ENCODE results near the gene CATSPERE. TPM values are rescaled to one million over a fixed set of nuclear protein-coding genes. Genes with fewer than 3 reads are reported as not detected.
A peak's percentile ranks its signal among the peaks of the same experiment; 100 is the strongest.
"Not testable (repeated sequence)": the region's sequence is repeated elsewhere in the genome, so short reads cannot be mapped to it uniquely, and the experiment has no call there.

The CATSPERE gene
- total RNA-seq, 2 experiments from 2014 or later = 0.17 TPM

GRCh38 chr1:244576259-244576892, 115.3 kb downstream of the CATSPERE start:
- Mint-ChIP-seq H3K36me3 (ENCODE audit: low read depth) (peaks cover 15% of the 10 kb centered on the region), H3K27ac (no peak overlapping the region), H3K4me1 (ENCODE audit: low read depth) (no peaks in the 10 kb centered on the region), H3K9me3 (peaks cover 33% of the 10 kb centered on the region), H3K27me3 (ENCODE audit: low read depth) (no peaks in the 10 kb centered on the region), H3K4me3 (no peak overlapping the region)
- intact Hi-C loops (cut with micrococcal nuclease) = no loop called here
- no peak for DNase-seq
- CTCF ChIA-PET = no interaction called here

GRCh38 chr1:244578205-244578604, 117.1 kb downstream of the CATSPERE start:
- H3K4me1 Mint-ChIP-seq (ENCODE audit: low read depth); H3K4me3 Mint-ChIP-seq; CTCF ChIA-PET; H3K27me3 Mint-ChIP-seq (ENCODE audit: low read depth); H3K27ac Mint-ChIP-seq; DNase-seq; intact Hi-C loops (cut with micrococcal nuclease): not testable (repeated sequence)
- H3K9me3 Mint-ChIP-seq = peaks cover 30% of the 10 kb centered on the region
- H3K36me3 Mint-ChIP-seq (ENCODE audit: low read depth) = peaks cover 10% of the 10 kb centered on the region

GRCh38 chr1:244583358-244583982, 122.4 kb downstream of the CATSPERE start:
- Mint-ChIP-seq H3K4me3 (no peak overlapping the region), H3K9me3 (peaks cover 2% of the 10 kb centered on the region), H3K27ac (no peak overlapping the region), H3K4me1 (ENCODE audit: low read depth) (no peaks in the 10 kb centered on the region), H3K27me3 (ENCODE audit: low read depth) (no peaks in the 10 kb centered on the region), H3K36me3 (ENCODE audit: low read depth) (no peaks in the 10 kb centered on the region)
- DNase-seq = no peak
- CTCF ChIA-PET = no interaction called here
- intact Hi-C loops (cut with micrococcal nuclease) = no loop called here

GRCh38 chr1:244585867-244586266, 124.8 kb downstream of the CATSPERE start:
- intact Hi-C loops (cut with micrococcal nuclease) = no loop called here
- Mint-ChIP-seq H3K27me3 (ENCODE audit: low read depth) (no peaks in the 10 kb centered on the region), H3K9me3 (peaks cover 4% of the 10 kb centered on the region), H3K27ac (no peak overlapping the region), H3K4me1 (ENCODE audit: low read depth) (no peaks in the 10 kb centered on the region), H3K36me3 (ENCODE audit: low read depth) (no peaks in the 10 kb centered on the region), H3K4me3 (no peak overlapping the region)
- CTCF ChIA-PET = no interaction called here
- DNase-seq = no peak

GRCh38 chr1:244590670-244591069, 129.6 kb downstream of the CATSPERE start:
- Mint-ChIP-seq H3K4me3 (no peak overlapping the region), H3K36me3 (ENCODE audit: low read depth) (no peaks in the 10 kb centered on the region), H3K27ac (no peak overlapping the region), H3K27me3 (ENCODE audit: low read depth) (no peaks in the 10 kb centered on the region), H3K9me3 (peaks cover 6% of the 10 kb centered on the region), H3K4me1 (ENCODE audit: low read depth) (peaks cover 9% of the 10 kb centered on the region)
- intact Hi-C loops (cut with micrococcal nuclease) = loop anchor here (10.0 kb wide), 1 partner anchor 746 kb away; no protein-coding TSS in a partner anchor
- CTCF ChIA-PET = interaction anchor here (0.9 kb wide), 1 partner anchor 13 kb away, joined by 3 read pairs; no protein-coding TSS in a partner anchor
- DNase-seq = no peak

- no peak overlapping the region for H3K4me3 Mint-ChIP-seq
- no peak for DNase-seq
- intact Hi-C loops (cut with micrococcal nuclease) = loop anchor here (5.0 to 10.0 kb wide), 4 partner anchors 246 to 1734 kb away; a partner anchor contains a TSS
- H3K9me3 Mint-ChIP-seq = no peaks in the 10 kb centered on the region
- peaks cover 25% of the 10 kb centered on the region for H3K4me1 Mint-ChIP-seq (ENCODE audit: low read depth)
- H3K27ac Mint-ChIP-seq = no peak overlapping the region
- H3K27me3 Mint-ChIP-seq (ENCODE audit: low read depth) = peaks cover 2% of the 10 kb centered on the region
- CTCF ChIA-PET = no interaction called here
- no peaks in the 10 kb centered on the region for H3K36me3 Mint-ChIP-seq (ENCODE audit: low read depth)
Observed at GRCh38 chr1:244598611-244599010, 137.5 kb downstream of the CATSPERE start.

- peak; percentile 79 for DNase-seq
- H3K4me1 Mint-ChIP-seq (ENCODE audit: low read depth) = peaks cover 21% of the 10 kb centered on the region
- CTCF ChIA-PET = interaction anchor here (0.6 to 1.4 kb wide), 4 partner anchors 12 to 201 kb away, joined by 3 to 12 read pairs (median 4); no protein-coding TSS in a partner anchor
- peak overlapping the region; percentile 87 for H3K27ac Mint-ChIP-seq
- H3K36me3 Mint-ChIP-seq (ENCODE audit: low read depth) = no peaks in the 10 kb centered on the region
- peak overlapping the region; percentile 64 for H3K4me3 Mint-ChIP-seq
- peaks cover 2% of the 10 kb centered on the region for H3K27me3 Mint-ChIP-seq (ENCODE audit: low read depth)
- intact Hi-C loops (cut with micrococcal nuclease) = loop anchor here (1.0 to 10.0 kb wide), 9 partner anchors 129 to 1732 kb away; partner anchors contain the start of genes COX20 and HNRNPU
- H3K9me3 Mint-ChIP-seq = no peaks in the 10 kb centered on the region
Observed at GRCh38 chr1:244599937-244600350, 138.9 kb downstream of the CATSPERE start.

GRCh38 chr1:244601336-244601735, 140.3 kb downstream of the CATSPERE start:
- Mint-ChIP-seq H3K27ac (peak overlapping the region; percentile 1), H3K4me1 (ENCODE audit: low read depth) (peaks cover 16% of the 10 kb centered on the region), H3K9me3 (no peaks in the 10 kb centered on the region), H3K4me3 (no peak overlapping the region), H3K36me3 (ENCODE audit: low read depth) (no peaks in the 10 kb centered on the region), H3K27me3 (ENCODE audit: low read depth) (peaks cover 2% of the 10 kb centered on the region)
- intact Hi-C loops (cut with micrococcal nuclease) = no loop called here
- CTCF ChIA-PET = interaction anchor here (1.0 to 4.9 kb wide), 2 partner anchors 14 to 195 kb away, joined by 3 to 134 read pairs; no protein-coding TSS in a partner anchor
- DNase-seq = no peak

- H3K27ac Mint-ChIP-seq = no peak overlapping the region
- H3K36me3 Mint-ChIP-seq (ENCODE audit: low read depth) = no peaks in the 10 kb centered on the region
- CTCF ChIA-PET = interaction anchor here (0.6 to 4.9 kb wide), 26 partner anchors 8 to 855 kb away, joined by 3 to 134 read pairs (median 6); partner anchors contain the start of gene DESI2
- no peak overlapping the region for H3K4me3 Mint-ChIP-seq
- H3K27me3 Mint-ChIP-seq (ENCODE audit: low read depth) = peaks cover 2% of the 10 kb centered on the region
- intact Hi-C loops (cut with micrococcal nuclease) = loop anchor here (1.0 kb wide), 3 partner anchors 49 to 439 kb away; no protein-coding TSS in a partner anchor
- DNase-seq = no peak
- H3K4me1 Mint-ChIP-seq (ENCODE audit: low read depth) = peaks cover 16% of the 10 kb centered on the region
- no peaks in the 10 kb centered on the region for H3K9me3 Mint-ChIP-seq
Observed at GRCh38 chr1:244603498-244603897, 142.4 kb downstream of the CATSPERE start.

GRCh38 chr1:244605835-244606370, 144.8 kb downstream of the CATSPERE start:
- Mint-ChIP-seq H3K27me3 (ENCODE audit: low read depth) (peaks cover 2% of the 10 kb centered on the region), H3K27ac (no peak overlapping the region), H3K4me1 (ENCODE audit: low read depth) (no peaks in the 10 kb centered on the region), H3K4me3 (no peak overlapping the region), H3K36me3 (ENCODE audit: low read depth) (no peaks in the 10 kb centered on the region), H3K9me3 (no peaks in the 10 kb centered on the region)
- intact Hi-C loops (cut with micrococcal nuclease) = no loop called here
- DNase-seq = no peak
- CTCF ChIA-PET = interaction anchor here (2.3 to 4.9 kb wide), 3 partner anchors 10 to 190 kb away, joined by 7 to 134 read pairs (median 17); no protein-coding TSS in a partner anchor

GRCh38 chr1:244614113-244614836, 153.2 kb downstream of the CATSPERE start:
- no peaks in the 10 kb centered on the region for H3K36me3 Mint-ChIP-seq (ENCODE audit: low read depth)
- CTCF ChIA-PET = interaction anchor here (3.1 kb wide), 1 partner anchor 10 kb away, joined by 17 read pairs; no protein-coding TSS in a partner anchor
- DNase-seq = no peak
- H3K27ac Mint-ChIP-seq = no peak overlapping the region
- peaks cover 1% of the 10 kb centered on the region for H3K9me3 Mint-ChIP-seq
- H3K27me3 Mint-ChIP-seq (ENCODE audit: low read depth) = no peaks in the 10 kb centered on the region
- H3K4me1 Mint-ChIP-seq (ENCODE audit: low read depth) = no peaks in the 10 kb centered on the region
- intact Hi-C loops (cut with micrococcal nuclease) = no loop called here
- no peak overlapping the region for H3K4me3 Mint-ChIP-seq

GRCh38 chr1:244614879-244615278, 153.8 kb downstream of the CATSPERE start:
- Mint-ChIP-seq H3K4me1 (ENCODE audit: low read depth) (no peaks in the 10 kb centered on the region), H3K9me3 (peaks cover 1% of the 10 kb centered on the region), H3K27ac (no peak overlapping the region), H3K36me3 (ENCODE audit: low read depth) (no peaks in the 10 kb centered on the region), H3K27me3 (ENCODE audit: low read depth) (no peaks in the 10 kb centered on the region), H3K4me3 (no peak overlapping the region)
- intact Hi-C loops (cut with micrococcal nuclease) = no loop called here
- no peak for DNase-seq
- CTCF ChIA-PET = interaction anchor here (3.1 kb wide), 1 partner anchor 10 kb away, joined by 17 read pairs; no protein-coding TSS in a partner anchor
